HTR-8/SVneo (cell line): ENCODE measurements around the gene EEIG1.
A peak's percentile ranks its signal among the peaks of the same experiment; 100 is the strongest.

ENCODE experiments used
- DNase-seq: peaks from one replicate; pipeline ENCODE4 v3.0.0; 2011; ENCODE audit warnings: low spot score, mixed read lengths; ENCODE audit not compliant: insufficient read length
- FAIRE-seq: peaks from 2 replicates; lab custom pipeline; 2011; peaks lifted over from hg19 to GRCh38; lab: Jason Lieb, UNC

EEIG1 gene

DNA sequence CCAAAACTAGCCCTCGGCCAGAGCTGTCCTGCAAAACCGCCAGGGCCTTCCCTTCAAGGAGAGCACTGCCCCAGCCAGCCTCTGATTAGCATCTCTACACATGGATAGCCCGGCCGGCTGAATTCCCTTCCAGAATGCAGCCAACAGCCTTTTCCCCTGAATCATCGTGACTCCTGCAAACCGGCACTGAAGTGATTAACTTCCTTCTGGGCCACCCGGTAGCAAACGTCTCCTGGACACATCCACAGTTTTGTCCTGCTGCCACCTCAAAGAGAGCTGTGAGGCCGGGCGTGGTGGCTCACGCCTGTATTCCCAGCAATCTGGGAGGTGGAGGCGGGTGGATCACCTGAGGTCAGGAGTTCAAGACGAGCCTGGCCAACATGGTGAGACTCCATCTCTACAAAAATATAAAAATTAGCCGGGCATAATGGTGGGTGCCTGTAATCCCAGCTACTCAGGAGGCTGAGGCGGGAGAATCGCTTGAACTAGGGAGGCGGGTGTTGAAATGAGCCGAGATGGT, 21.1 kb upstream of the EEIG1 start:
- no peak for FAIRE-seq

DNA sequence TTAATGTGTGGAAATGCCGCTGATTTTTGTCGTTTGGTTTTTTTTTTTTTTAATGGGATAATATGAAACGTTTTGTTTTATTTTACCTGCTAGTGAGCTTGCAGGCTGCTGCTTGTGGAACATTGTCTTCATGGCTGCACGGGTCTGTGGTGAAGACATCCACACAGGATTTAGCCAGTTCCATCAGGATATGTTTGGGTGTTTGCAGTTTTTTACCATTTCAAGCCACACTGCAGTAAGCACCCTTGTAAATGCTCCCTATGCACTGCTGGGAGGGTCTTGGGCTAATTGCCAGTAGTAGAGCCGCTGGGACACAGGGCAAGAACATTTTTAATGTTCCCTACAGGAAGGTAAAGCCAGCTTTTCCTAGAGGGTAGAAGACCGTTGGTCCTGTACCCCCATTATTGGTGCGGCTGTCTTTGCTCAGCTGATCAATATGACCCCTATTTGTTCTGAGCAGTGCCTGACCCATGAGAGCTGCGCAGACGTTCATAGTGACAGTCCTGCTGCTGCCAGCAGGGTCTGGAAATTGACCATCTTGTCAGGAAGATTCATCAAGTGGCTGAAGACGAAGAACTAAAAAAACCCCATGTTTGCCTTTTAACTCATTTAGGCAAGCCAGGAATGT, 20.5 kb upstream of the EEIG1 start:
- no peak for DNase-seq
- no peak for FAIRE-seq

More for the DNA sequence above, 21.1 kb upstream of the EEIG1 start:
- peak; percentile 63 for DNase-seq

DNA sequence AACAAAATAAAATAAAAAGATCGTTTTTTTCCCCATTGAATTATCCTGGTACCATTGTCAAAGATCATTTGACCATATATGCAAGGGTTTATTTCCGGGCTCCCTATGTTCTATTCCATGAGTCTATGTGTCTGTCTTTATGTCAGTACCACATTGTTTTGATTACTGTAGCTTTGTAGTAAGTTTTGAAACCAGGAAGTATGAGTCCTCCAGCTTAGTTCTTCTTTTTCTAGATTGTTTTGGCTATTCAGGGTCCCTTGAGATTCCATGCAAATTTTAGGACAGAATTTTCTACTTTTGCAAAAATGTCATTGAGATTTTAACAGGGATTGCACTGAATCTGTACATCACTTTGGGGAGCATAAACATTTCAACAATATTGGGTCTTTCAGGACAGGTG, 18.7 kb upstream of the EEIG1 start:
- DNase-seq (no peak), FAIRE-seq (no peak)

DNA sequence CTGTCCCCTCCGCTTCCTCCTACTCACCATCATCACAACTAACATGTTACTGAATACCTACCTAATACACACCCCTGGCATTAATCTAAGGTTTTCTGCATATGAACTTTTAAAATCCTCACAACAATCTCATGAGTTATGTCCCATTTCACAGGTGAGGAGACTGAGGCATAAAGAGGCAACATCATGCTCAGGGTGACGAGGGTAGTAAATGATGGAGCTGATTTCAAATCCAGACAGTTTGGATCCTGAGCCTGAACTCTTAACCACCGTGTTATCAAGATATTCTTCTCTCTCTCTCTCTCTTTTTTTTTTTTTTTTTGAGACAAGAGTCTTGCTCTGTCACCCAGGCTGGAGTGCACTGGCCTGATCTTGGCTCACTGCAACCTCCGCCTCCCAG, 12.9 kb upstream of the EEIG1 start:
- FAIRE-seq (no peak), DNase-seq (no peak)

DNA sequence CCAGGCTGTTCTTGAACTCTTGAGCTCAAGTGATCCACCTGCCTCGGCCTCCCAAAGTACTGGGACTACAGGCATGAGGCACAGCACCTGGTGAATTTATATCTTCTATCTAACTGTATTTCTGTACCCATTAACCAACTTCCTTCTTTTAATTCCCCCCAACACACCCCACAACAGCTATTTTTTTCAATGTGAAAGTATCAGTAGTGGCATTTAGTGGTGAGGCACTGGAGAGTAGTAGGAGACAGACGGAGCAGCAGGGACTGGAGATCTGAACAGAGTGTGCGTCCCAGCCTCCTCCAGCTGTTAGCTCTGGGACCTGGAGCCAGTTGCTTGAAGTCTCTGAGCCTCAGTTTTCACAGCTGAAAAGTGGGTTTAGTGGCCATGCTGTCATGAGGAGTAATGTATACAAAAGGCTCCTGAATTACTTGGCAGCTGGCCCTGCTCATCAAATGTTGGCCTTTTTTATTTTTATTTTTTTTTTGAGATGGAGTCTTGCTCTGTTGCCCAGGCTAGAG, 11.0 kb upstream of the EEIG1 start:
- FAIRE-seq = no peak

DNA sequence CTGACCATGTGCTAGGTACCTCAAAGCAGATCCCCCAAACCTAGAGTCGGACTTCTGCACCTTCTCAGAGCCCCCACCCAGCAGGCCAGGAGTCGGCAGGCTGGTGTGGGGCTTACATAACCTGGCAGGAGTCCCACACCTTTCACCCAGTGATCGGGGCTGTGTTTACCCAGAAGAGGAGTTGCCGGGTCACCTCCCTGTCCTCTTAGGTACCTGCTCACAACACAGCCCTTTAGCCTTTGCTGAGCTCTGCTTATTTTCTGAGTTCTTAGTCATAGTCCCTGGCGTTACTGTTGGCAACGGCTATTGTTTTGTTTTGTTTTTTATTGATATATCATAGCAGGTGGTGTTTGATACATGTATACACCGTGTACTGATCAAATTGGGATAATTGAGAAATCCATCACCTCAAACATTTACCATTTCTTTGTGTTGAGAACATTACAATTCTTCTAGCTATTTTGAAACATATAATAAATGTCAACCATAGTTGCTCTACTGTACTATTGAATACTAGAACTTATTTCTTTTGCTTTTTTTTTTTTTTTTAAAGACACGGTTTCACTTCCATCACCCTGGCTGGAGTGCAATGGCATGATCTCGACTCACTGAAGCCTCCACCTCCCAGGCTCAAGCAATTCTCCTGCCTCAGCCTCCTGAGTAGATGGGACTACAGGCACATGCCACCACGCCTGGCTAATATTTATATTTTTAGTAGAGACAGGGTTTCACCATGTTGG, 10.4 kb upstream of the EEIG1 start:
- FAIRE-seq = no peak
- no peak for DNase-seq

More for the DNA sequence above, 11.0 kb upstream of the EEIG1 start:
- DNase-seq = no peak

DNA sequence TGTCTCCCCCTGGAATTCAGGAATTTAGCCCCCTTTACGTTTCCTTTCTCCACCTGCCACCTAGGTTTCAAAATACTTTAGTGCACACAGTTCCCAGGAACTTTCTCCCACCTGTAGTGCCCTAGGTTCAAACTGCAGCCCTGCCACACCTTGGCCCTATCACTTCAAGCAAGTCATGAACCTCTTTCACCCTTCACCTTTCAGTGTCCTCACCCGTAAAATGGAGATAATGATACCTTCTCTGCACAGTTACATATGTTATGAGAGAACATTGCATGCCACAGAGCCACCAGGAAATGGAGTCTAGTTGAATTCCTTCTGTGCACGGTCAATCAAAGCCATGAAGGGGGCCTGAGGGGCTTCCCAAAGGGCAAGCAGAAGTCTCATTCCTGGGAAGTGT, 9.8 kb upstream of the EEIG1 start:
- no peak for FAIRE-seq
- no peak for DNase-seq

DNA sequence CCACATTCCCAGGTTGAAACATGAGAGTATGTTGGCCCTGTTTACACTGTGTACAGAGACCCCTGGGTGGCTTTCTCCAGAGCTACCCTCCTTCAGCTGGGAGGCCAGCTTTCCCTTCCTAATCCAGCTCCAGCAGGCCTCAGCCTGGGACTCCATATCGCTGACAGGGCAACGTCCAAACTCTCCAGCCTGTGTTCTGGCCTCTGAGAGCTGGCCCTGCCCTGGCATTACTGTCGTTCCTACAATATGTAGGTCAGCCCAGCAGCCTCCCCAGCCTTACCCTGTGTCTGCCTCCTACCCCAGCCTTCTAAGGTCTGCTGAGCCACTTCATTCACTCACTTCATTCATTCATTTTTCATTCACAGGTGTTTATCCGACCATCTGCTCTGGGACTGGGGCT, 8.3 kb upstream of the EEIG1 start:
- FAIRE-seq (no peak), DNase-seq (no peak)

DNA sequence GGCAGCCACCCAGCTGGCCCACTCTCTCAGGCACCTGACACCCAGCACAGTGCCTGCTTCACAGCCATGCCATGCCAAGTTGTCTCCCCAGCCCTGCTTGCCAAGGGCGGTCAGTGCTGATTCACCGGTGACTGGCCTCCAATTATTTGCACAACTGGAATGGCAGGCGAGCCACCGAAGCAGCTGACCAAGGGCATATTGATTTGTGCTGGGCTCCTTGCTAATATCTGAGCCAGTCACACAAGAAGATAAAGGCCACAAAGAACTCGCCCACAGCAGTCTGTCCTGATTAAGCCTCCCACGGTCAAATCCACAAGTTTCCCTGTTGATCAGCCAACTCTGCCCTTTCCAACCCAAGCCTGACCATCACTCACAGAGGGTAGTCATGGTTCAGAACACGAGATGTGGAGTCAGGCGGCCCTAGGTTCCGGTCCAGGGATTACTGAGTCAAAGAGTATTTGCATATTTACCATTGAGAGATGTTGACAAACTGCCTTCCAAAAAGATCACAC, 6.4 kb upstream of the EEIG1 start:
- no peak for DNase-seq

DNA sequence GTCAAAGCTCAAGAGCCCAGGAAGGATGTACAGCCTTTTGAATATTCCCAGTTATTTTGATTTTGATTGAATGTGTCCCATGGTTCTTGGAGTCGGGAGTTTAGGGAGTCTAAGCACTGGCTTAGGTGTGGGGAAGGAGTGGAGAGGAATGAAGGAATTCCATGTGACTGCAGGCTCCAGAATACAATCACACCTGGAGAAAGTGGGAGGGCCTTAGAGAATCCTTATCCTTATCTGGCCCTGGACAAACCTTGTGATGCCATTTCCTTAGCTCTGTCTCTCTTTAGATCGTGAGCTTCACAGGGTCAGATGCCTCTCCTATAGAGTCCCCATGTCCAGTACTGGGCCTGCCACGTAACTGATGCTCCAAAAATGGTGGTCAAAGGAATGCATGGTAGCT, 4.2 kb upstream of the EEIG1 start:
- DNase-seq (no peak), FAIRE-seq (no peak)

More for the DNA sequence above, 6.4 kb upstream of the EEIG1 start:
- FAIRE-seq = no peak

DNA sequence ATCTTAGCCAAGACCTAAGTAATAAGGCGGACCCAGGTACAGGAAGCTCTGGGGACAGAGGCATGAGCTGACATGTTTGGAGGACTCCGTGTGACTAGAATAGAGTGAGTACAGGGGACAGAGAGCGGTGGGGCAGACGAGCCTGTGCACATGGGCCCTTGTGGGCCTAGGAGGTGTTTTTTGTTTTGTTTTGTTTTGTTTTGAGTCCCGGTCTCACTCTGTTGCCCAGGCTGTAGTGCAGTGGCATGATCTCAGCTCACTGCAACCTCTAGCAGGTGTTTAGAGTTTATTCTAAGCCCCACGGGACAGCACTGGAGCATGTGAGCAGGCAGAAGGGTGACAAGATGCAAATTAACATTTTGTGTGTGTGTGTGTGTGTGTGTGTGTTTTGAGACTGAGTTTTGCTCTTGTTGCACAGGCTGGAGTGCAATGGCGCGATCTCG, 3.1 kb upstream of the EEIG1 start:
- FAIRE-seq (no peak), DNase-seq (no peak)

DNA sequence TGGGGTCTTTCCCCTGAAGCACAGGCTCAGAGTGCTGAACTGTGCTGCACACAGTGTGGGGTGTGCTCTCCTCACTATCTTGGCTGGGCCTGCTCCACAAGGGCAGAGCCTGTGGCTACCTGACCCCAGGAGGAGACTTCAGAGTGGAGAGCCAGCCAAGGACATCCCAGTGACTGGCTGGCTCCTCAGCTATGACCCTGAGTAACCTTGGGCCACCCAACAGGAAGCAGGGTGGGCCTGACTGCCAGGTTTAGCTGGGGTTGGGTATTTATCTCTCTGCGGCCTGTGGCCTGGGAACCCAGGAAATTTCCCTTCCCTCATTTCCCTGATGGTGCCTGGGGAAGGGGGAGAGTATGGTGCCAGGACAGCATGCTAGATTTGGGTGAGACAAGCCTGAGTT, 2.1 kb upstream of the EEIG1 start:
- FAIRE-seq = no peak

DNA sequence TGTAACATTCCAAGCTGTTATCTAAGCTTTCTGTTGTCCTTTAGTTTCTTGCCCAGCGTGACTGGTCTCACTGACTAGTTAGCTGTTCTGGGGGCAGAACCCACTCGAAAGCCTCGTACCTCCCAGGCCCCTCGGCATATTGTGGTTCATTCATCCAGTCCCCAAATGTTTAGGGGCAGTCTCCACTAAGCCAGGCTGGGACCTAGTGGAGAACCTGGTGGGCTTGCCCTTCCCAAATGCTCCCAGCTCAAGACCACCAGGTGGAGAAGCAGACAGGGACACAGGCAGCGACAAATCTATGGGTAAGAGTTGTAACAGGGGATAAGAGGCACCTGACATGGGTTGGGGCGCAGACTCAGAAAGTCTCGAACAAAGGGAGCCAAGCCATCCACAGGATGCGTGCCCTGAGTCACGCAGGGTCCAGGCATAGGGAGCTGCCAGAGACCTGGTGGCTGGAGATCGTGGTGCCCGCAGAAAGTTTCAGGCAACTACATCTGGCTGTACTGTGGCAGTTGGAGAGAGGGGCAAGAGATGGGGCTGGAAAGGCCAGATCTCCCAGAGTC, 851 bp upstream of the EEIG1 start:
- FAIRE-seq (no peak), DNase-seq (no peak)

More for the DNA sequence above, 2.1 kb upstream of the EEIG1 start:
- DNase-seq = no peak

DNA sequence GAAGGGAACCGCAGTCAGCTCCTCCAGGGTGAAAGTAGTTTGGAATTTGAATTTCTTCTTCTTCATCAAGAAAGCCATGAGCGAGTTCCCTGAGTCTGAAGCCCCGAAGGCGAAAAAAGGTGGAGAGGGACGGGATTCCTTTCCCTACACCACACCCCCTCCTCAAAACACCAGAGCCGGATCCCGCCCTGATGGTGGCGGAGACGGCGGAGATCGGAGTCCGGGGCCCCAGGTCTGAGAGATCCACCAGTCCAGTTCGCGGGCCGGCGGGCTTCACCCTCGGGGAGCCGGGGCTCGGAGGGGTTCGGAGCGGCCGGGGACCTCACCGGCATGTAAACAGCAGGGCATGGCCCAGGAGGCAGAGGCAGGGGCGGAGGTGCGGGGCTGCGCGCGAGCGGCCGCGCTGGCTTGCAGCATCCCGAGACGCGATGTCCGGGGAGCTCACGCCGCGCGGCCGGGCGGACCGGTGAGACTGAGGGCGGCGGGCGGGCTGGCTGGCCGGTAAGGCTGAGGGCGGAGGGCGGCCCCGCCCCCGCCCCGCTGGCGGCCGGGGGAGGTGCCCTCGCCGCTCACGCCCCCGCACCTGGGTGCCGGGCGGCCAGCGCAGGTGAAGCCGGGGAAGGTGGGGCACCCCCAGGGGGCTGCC, 606 bp downstream of the EEIG1 start:
- FAIRE-seq = no peak
- no peak for DNase-seq

DNA sequence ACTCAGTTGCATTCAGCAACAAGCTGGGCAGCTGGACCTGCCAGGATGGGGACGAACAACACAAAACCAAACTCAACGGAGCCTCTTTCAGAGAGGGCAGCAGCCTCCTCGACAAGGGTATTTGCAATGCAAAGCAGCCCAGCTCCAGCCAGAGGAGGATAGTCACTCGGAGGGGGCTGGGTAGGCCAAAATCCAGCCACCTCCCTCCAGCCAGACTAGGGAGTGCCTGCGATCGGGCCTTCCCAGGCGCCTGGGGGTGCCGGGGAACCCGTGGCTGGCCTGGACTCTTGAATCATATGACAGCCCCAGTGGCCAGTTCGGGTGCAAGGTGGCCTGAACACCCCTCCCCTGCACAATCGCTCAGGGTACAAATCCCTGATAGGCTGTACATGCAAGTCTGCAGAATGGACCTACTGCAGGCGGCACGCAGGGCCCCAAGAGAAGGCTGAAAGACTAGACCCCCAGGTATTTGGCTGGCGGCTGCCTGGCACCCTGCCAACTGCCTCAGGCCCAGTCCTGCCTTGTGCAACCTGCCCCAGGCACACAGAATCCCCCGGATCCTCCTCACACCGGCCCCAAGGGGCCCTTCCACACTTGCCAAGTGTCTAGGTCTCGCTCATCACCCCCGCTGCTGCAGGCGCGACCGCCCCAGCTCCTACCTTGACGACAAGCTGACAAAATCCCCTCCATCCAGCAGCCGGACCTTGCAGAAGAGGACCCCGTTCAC, 1.3 kb downstream of the EEIG1 start:
- DNase-seq (no peak), FAIRE-seq (no peak)

DNA sequence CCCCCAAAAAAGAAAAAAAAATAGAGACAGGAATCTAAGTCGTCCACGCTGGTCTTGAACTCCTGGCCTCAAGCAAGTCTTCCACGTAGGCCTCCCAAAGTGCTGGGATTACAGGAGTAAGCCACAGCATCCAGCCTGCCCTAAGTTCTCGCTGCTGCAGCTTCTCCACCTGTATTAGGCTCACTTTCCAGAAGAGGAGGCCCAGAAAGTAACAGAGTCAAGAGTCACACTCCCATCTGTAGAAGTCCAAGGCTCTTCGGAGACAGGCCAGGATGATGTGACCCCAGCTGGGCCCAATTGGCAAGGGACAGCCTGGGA, 1.8 kb downstream of the EEIG1 start:
- FAIRE-seq = no peak
- no peak for DNase-seq

DNA sequence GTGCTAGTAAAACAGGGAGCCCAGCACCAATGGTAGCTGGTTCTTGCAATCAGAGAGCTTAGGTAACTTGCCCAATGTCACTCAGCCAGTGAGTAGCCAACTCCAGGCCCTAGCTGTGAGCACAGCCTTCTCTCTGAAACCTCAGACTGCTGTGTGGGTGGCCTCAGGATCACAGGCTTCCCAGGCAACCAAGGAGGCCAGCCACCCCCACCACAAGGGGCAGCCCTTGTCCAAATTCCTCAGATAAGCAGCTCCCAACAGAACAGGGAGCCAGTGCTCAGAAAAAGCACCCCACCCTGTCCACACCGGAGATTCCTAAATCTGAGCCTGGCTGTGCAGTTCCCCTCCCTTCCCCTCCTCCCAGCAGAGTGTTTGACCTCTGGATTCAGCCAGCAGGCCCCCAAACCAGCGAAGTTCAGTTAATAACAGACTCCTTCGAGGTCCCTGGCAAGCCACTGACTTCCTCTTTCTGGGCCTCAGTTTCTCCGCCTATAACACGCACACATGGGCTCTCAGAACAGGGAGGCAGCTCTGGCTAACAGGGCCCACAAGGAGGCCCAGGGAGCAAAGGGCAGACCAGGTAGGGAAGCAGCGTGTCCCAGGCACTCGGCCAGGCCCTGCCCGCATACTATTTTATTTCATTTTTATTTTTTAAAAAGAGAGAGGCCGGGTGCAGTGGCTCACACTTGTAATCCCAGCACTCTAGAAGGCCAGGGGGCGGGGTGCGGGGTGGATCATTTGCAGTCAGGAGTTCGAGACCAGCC, 2.7 kb downstream of the EEIG1 start:
- DNase-seq = no peak
- no peak for FAIRE-seq

DNA sequence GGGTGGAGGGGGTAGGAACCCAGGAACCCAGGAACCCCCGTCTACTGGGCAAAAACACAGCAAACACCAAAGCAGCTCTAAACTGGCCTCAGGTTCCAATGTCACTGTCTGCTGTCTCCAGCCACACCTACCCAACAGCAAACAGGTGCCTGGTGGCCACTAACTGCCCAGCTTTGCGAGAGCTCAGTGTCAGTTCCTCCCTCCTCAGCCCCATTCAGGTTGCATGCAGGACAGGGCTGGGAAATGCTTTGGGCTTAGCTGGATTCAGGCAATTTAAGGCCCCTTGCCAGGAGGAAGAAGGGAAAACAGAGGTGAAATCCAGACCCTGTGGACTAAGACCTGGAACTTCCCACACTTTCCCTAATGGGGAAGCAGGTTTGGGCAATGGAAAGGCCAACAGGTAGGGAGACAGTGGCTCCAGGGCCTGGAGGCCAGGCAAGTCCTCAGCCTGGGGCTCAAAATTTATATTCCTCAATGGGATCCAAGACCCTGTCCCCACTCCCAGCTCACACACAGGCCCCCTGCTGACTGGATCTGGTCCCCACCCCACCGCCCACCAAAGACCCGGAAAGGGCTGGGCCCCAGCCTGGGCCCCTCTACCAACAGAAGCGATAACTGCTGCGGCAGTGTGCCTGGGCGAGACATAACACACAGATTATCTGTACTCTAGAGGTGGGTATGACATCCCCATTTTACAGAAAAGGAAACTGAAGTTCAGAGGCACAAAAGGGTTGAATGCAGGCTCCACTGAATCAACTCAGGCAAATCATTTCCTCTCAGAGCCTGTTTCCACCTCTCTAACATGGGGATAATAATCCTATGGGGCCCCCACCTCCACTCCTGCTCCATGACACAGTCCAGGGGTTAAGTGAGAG, 3.5 kb downstream of the EEIG1 start:
- DNase-seq (no peak), FAIRE-seq (no peak)
